Gastroesophageal sphincter (tissue), 3 donors: ENCODE results near the gene GABRA5.

Experiments
- POLR2A ChIP-seq, 2 donors: fragments of 450-650 bp; IDR thresholded peaks; one replicate each; pipeline ENCODE4 v1.6.1; 2017; ENCODE audit warnings: antibody characterized with exemption in 2 of 2, mild to moderate bottlenecking in 2 of 2, moderate library complexity in 1 of 2
- TF ChIP-seq, protein P1 (sequence below), 4 experiments: fragments of 200-600 bp in 2 of 4; fragments of 450-650 bp in 2 of 4; sonication (generic) in 1 of 4; IDR thresholded peaks; one replicate each; pipeline ENCODE4 v1.5.1; 2017 to 2019; ENCODE audit warnings: antibody characterized with exemption in 4 of 4, mild to moderate bottlenecking in 2 of 4, moderate library complexity in 2 of 4

DNA sequence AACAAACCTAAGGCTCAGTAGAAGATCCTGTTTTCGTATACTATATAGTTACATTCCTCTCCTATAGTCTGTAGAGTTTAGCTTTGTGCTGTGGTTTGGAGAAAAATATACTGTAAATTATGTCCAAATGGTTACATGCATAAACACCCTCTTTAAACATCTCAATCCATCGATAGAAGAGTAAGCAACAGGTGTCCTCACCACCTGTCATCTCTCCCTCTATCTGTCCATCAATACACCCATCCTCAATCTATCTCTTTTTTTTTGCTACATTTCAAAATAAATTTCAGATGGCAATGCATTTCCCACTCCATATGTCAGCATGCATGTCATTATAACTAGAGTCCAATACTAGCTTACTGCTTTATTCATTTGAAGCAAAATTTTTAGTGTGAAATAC lies 83.1 kb downstream of the GABRA5 start:
- TF ChIP-seq, protein P1, sequence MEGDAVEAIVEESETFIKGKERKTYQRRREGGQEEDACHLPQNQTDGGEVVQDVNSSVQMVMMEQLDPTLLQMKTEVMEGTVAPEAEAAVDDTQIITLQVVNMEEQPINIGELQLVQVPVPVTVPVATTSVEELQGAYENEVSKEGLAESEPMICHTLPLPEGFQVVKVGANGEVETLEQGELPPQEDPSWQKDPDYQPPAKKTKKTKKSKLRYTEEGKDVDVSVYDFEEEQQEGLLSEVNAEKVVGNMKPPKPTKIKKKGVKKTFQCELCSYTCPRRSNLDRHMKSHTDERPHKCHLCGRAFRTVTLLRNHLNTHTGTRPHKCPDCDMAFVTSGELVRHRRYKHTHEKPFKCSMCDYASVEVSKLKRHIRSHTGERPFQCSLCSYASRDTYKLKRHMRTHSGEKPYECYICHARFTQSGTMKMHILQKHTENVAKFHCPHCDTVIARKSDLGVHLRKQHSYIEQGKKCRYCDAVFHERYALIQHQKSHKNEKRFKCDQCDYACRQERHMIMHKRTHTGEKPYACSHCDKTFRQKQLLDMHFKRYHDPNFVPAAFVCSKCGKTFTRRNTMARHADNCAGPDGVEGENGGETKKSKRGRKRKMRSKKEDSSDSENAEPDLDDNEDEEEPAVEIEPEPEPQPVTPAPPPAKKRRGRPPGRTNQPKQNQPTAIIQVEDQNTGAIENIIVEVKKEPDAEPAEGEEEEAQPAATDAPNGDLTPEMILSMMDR (IDR thresholded peaks at IDR 0.05), result no peak
- no peak for TF ChIP-seq POLR2A (IDR thresholded peaks at IDR 0.05)
